ENCODE results near the gene TMCO4. TPM values are rescaled to one million over a fixed set of nuclear protein-coding genes. Genes with fewer than 3 reads are reported as not detected.

The TMCO4 gene
- total RNA-seq, 1 donor from 2014 or later, result 10.2 TPM

DNA sequence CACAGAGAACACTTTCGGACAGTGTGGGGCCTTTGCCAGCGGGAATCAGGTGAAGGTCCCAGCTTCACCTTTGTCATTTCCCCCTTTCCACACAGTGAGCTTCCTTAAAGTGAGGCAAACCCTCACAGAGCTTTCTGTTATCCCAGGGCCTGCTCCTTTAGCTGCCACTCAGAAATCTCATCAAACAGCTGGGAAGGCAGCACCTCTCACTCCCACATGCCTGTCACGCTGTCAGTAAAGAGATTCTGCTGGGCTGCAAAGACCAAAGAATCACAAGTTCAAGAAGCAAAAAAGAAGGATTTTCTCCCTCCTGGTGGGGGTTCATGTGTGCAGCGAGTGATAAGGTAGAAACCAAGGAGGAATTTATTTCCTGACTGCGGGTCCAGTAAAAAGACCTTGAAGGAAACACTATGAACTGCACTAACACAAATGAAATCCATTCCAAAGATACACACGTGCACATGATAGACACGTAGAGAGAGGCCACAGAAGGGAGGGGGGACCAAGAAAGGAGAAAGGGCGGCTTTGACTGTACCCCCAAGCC, 91.1 kb downstream of the TMCO4 start:
- H3K27me3 Mint-ChIP-seq, result no peaks in the 10 kb centered on the region
- peaks cover 18% of the 10 kb centered on the region for H3K4me1 Mint-ChIP-seq (ENCODE audit: unreplicated experiment)
- H3K4me3 Mint-ChIP-seq, result no peak overlapping the region
- TF ChIP-seq, protein P1, sequence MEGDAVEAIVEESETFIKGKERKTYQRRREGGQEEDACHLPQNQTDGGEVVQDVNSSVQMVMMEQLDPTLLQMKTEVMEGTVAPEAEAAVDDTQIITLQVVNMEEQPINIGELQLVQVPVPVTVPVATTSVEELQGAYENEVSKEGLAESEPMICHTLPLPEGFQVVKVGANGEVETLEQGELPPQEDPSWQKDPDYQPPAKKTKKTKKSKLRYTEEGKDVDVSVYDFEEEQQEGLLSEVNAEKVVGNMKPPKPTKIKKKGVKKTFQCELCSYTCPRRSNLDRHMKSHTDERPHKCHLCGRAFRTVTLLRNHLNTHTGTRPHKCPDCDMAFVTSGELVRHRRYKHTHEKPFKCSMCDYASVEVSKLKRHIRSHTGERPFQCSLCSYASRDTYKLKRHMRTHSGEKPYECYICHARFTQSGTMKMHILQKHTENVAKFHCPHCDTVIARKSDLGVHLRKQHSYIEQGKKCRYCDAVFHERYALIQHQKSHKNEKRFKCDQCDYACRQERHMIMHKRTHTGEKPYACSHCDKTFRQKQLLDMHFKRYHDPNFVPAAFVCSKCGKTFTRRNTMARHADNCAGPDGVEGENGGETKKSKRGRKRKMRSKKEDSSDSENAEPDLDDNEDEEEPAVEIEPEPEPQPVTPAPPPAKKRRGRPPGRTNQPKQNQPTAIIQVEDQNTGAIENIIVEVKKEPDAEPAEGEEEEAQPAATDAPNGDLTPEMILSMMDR (conservative IDR thresholded peaks at IDR 0.05), result no peak
- no peak overlapping the region for H3K27ac Mint-ChIP-seq
- no peaks in the 10 kb centered on the region for H3K36me3 Mint-ChIP-seq
- H3K9me3 Mint-ChIP-seq, result no peaks in the 10 kb centered on the region
- DNase-seq (ENCODE audit: extremely low spot score, unreplicated experiment), result no peak

DNA sequence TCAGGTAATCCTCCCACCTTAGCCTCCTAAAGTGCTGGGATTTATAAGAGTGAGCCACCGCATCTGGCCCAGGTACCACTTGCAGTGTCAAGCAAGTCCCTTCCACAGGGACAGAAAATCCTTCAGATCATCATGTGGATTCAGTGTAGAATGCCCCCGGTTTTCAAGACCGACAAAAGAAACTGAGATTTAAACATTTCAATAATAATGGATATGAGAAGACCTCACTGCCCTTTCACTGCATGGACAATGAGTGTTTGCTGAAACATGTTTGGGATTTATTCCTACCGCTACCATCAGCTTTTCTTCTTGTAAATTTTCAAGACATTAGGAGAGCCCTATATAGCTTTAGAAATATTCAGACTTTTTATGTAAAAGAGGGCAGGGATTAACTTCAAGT, 93.6 kb downstream of the TMCO4 start:
- Mint-ChIP-seq H3K27me3 (no peaks in the 10 kb centered on the region), H3K36me3 (no peaks in the 10 kb centered on the region), H3K27ac (no peak overlapping the region), H3K9me3 (no peaks in the 10 kb centered on the region), H3K4me1 (ENCODE audit: unreplicated experiment) (peaks cover 16% of the 10 kb centered on the region), H3K4me3 (no peak overlapping the region)
- no peak for DNase-seq (ENCODE audit: extremely low spot score, unreplicated experiment)
- TF ChIP-seq, protein P1 (conservative IDR thresholded peaks at IDR 0.05), result no peak

DNA sequence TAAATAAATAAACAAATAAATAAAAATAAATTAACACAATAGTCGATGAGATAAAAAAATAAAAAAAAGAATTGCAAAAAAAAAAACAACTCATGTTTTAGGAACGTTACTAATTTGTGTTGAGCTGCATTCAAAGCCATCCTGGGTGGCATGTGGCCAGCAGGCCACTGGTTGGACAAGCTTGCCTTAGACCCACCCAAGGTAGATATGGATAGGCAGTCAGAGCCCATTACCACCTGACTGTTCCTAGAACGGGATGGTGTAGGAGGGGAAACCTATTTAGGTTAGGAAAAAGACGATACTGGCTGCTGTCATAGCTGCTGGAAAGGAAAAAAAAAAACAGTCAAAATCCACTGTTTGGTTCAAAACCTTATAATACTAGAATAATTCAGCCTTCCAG, 94.3 kb downstream of the TMCO4 start:
- Mint-ChIP-seq H3K4me3 (no peak overlapping the region), H3K27ac (no peak overlapping the region), H3K4me1 (ENCODE audit: unreplicated experiment) (peaks cover 9% of the 10 kb centered on the region), H3K27me3 (no peaks in the 10 kb centered on the region), H3K9me3 (no peaks in the 10 kb centered on the region), H3K36me3 (no peaks in the 10 kb centered on the region)
- DNase-seq (ENCODE audit: extremely low spot score, unreplicated experiment), result no peak
- TF ChIP-seq, protein P1 (conservative IDR thresholded peaks at IDR 0.05), result no peak

DNA sequence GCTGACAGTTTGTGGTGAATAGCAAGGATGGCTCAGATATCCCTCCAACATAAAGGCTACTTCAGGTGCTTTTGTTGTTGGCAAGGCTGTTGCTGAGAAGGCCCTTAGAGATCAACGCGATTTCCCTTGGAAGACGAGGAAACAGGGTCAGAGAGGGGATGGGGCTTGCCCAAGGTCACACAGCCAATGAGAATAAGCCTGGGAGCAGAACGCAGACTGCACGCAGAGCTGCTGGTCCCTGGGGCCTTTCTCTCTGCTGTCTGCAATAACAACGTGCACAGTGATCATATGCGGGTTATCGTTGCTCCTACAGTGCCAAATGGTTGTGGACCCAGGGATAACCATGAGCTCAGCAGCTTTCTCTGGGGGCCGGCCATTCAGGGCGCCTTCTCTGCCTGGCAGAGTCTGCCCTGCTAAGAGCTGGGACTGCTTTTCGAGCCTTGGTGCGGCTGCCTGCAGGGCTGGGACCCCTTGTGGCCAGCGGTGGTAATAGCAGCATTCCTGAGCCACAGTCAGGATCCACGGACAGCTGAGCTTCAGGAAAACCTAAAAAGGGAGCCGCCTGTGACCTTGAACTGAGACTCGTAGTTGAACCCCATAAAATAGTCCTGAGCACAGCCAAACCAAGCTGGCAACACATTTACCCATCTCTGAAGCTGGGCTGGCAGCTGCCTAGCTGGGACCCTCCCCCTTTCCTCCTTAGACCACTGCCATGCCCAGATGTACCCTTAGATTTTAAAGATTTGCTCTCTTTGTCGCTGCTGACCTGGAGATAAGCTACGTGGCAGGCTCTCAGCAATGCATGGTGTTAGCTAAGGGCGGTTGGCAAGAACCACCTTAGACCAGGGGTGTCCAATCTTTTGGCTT, 95.2 kb downstream of the TMCO4 start:
- H3K4me3 Mint-ChIP-seq, result no peak overlapping the region
- peaks cover 6% of the 10 kb centered on the region for H3K4me1 Mint-ChIP-seq (ENCODE audit: unreplicated experiment)
- peak; percentile 83 for DNase-seq (ENCODE audit: extremely low spot score, unreplicated experiment)
- peak overlapping the region; percentile 70 for H3K27ac Mint-ChIP-seq
- no peaks in the 10 kb centered on the region for H3K36me3 Mint-ChIP-seq
- no peaks in the 10 kb centered on the region for H3K27me3 Mint-ChIP-seq
- TF ChIP-seq, protein P1 (conservative IDR thresholded peaks at IDR 0.05), result peak; percentile 93
- no peaks in the 10 kb centered on the region for H3K9me3 Mint-ChIP-seq

DNA sequence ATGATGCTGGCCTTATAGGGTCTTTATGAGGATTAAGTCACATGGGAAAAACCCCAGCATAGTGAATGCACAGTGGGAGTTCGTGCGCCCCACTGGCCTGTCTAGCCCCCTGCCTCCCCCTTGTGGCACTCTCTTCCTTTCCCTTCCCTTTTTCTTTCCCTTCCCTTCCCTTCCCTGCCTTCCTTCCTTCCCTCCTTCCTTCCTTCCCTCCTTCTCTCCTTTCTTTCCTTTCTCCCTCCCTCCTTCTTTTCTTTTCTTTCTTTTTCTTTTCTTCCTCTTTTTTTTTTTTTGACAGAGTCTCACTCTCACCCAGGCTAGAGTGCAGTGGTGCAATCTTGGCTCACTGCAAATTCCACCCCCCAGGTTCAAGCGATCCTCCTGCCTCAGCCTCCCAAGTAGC, 96.4 kb downstream of the TMCO4 start:
- Mint-ChIP-seq H3K27me3 (no peaks in the 10 kb centered on the region), H3K36me3 (no peaks in the 10 kb centered on the region), H3K27ac (peak overlapping the region; percentile 70), H3K4me3 (no peak overlapping the region), H3K9me3 (no peaks in the 10 kb centered on the region), H3K4me1 (ENCODE audit: unreplicated experiment) (no peaks in the 10 kb centered on the region)
- TF ChIP-seq, protein P1 (conservative IDR thresholded peaks at IDR 0.05), result no peak
- DNase-seq (ENCODE audit: extremely low spot score, unreplicated experiment), result no peak
